IMR-90 (cell line): ENCODE results near the gene MPPED2. TPM values are rescaled to one million over a fixed set of nuclear protein-coding genes. Genes with fewer than 3 reads are reported as not detected.

Source experiments
- ATAC-seq: fragments of 200-7000 bp; cut with Tn5 transposase; 2 replicates; pipeline ENCODE4 v1.9.1; 2020; ENCODE audit warnings: low read depth, mild to moderate bottlenecking, moderate library complexity
- BruUV-seq: library from RNA; stranded (reverse); fragments of 400-500 nt; replicated peaks from 2 replicates; lab custom pipeline; 2021; lab: Mats Ljungman, UMichigan
- CTCF ChIA-PET: fragments of 300-600 bp; formaldehyde crosslinking; extraction: SDS; loops from one replicate; lab custom pipeline; 2021; ENCODE audit warnings: antibody characterized with exemption; lab: Yijun Ruan, JAX
- POLR2A ChIA-PET: fragments of 300-600 bp; sonication (Branson Sonifier 250); formaldehyde crosslinking; loops from one replicate; lab custom pipeline; 2022; ENCODE audit warnings: antibody characterized with exemption; ENCODE audit not compliant: unreplicated experiment; lab: Charles Lee
- DNase-seq: peaks from one replicate; pipeline ENCODE4 v3.0.0; 2013
- H2AFZ ChIP-seq: replicated peaks from 2 replicates; pipeline ENCODE3; 2013; ENCODE audit warnings: low read length, mild to moderate bottlenecking; ENCODE audit not compliant: poor library complexity
- H2AK5ac ChIP-seq: 2 replicates; pipeline ENCODE4 v1.6.1; 2013; ENCODE audit warnings: low read depth, low read length, inconsistent platforms
- H2AK9ac ChIP-seq: replicated peaks from 2 replicates; pipeline ENCODE3; 2013; ENCODE audit warnings: mild to moderate bottlenecking, low read depth, low read length, moderate library complexity; ENCODE audit not compliant: poor library complexity
- H2BK120ac ChIP-seq: 2 replicates; pipeline ENCODE4 v1.6.1; 2013; ENCODE audit warnings: low read depth, low read length, inconsistent platforms
- H2BK15ac ChIP-seq: 3 replicates; pipeline ENCODE4 v1.6.1; 2013; ENCODE audit warnings: low read depth, low read length, inconsistent platforms
- H2BK20ac ChIP-seq: 2 replicates; pipeline ENCODE4 v1.6.1; 2013; ENCODE audit warnings: low read depth, mild to moderate bottlenecking, inconsistent platforms, low read length, moderate library complexity
- H2BK5ac ChIP-seq: 2 replicates; pipeline ENCODE4 v1.6.1; 2013; ENCODE audit warnings: mild to moderate bottlenecking, low read depth, low read length, inconsistent platforms; ENCODE audit not compliant: poor library complexity, severe bottlenecking
- H3K14ac ChIP-seq: replicated peaks from 2 replicates; pipeline ENCODE4 v1.6.1; 2013; ENCODE audit warnings: low read depth, low read length, inconsistent platforms
- H3K18ac ChIP-seq: 2 replicates; pipeline ENCODE4 v1.6.1; 2013; ENCODE audit warnings: low read depth, low read length, control low read depth
- H3K23ac ChIP-seq: 2 replicates; pipeline ENCODE4 v1.6.1; 2013; ENCODE audit warnings: low read depth, low read length, inconsistent platforms
- H3K27ac ChIP-seq: 2 replicates; pipeline ENCODE4 v1.5.1; 2013; ENCODE audit warnings: mild to moderate bottlenecking, control low read depth, low read length; ENCODE audit not compliant: insufficient read depth
- H3K27me3 ChIP-seq: 2 replicates; pipeline ENCODE4 v1.6.1; 2013; ENCODE audit warnings: low read length; ENCODE audit not compliant: control insufficient read depth, insufficient read depth
- H3K36me3 ChIP-seq: 2 replicates; pipeline ENCODE4 v1.6.1; 2013; ENCODE audit warnings: low read length, mixed read lengths; ENCODE audit not compliant: control insufficient read depth, insufficient read depth
- H3K4ac ChIP-seq: 2 replicates; pipeline ENCODE4 v1.6.1; 2013; ENCODE audit warnings: low read depth, low read length, inconsistent platforms
- H3K4me1 ChIP-seq: 2 replicates; pipeline ENCODE4 v1.6.1; 2013; ENCODE audit warnings: low read length, mixed read lengths; ENCODE audit not compliant: control insufficient read depth, insufficient read depth
- H3K4me2 ChIP-seq: 2 replicates; pipeline ENCODE4 v1.6.1; 2013; ENCODE audit warnings: low read depth, mild to moderate bottlenecking, control low read depth, low read length, moderate library complexity
- H3K4me3 ChIP-seq: 2 replicates; pipeline ENCODE4 v1.5.1; 2013; ENCODE audit warnings: low read depth, mild to moderate bottlenecking, control low read depth, low read length, moderate library complexity; ENCODE audit not compliant: insufficient read depth
- H3K56ac ChIP-seq: 2 replicates; pipeline ENCODE4 v1.6.1; 2013; ENCODE audit warnings: low read length, inconsistent platforms; ENCODE audit not compliant: insufficient read depth; ENCODE audit errors: extremely low read depth
- H3K79me1 ChIP-seq, 2 experiments: 2 replicates each; pipeline ENCODE4 v1.6.1; 2013; ENCODE audit warnings: low read length in 2 of 2, inconsistent platforms in 1 of 2, low read depth in 1 of 2
- H3K9ac ChIP-seq: 2 replicates; pipeline ENCODE4 v1.6.1; 2013; ENCODE audit warnings: low read depth, low read length, control low read depth
- H3K9me1 ChIP-seq: 2 replicates; pipeline ENCODE4 v1.6.1; 2013; ENCODE audit warnings: low read length, inconsistent platforms; ENCODE audit not compliant: insufficient read depth
- H3K9me3 ChIP-seq: 2 replicates; pipeline ENCODE4 v1.6.1; 2013; ENCODE audit warnings: low read length; ENCODE audit not compliant: control insufficient read depth, insufficient read depth
- H4K20me1 ChIP-seq: 2 replicates; pipeline ENCODE4 v1.6.1; 2013; ENCODE audit warnings: low read length, inconsistent platforms; ENCODE audit not compliant: insufficient read depth
- H4K5ac ChIP-seq: 2 replicates; pipeline ENCODE4 v1.6.1; 2013; ENCODE audit warnings: mild to moderate bottlenecking, low read depth, low read length, control low read depth
- H4K8ac ChIP-seq, 2 experiments: 2 replicates each; pipeline ENCODE4 v1.6.1; 2013; ENCODE audit warnings: low read depth in 2 of 2, low read length in 2 of 2, control low read depth in 1 of 2, inconsistent platforms in 1 of 2
- H4K91ac ChIP-seq: 2 replicates; pipeline ENCODE4 v1.6.1; 2013; ENCODE audit warnings: low read depth, low read length, inconsistent platforms; ENCODE audit not compliant: insufficient read depth
- BHLHE40 ChIP-seq: fragments of 150-350 bp; IDR thresholded peaks from 2 replicates; pipeline ENCODE4 v1.6.1; 2016; ENCODE audit warnings: mild to moderate bottlenecking, low read depth, low read length
- CEBPB ChIP-seq: IDR thresholded peaks from 2 replicates; pipeline ENCODE4 v1.6.1; 2012; ENCODE audit warnings: low read depth, low read length, improper control_type of control experiment
- CHD1 ChIP-seq: IDR thresholded peaks from 2 replicates; pipeline ENCODE4 v1.6.1; 2012; ENCODE audit warnings: low read depth, low read length, improper control_type of control experiment
- CTCF ChIP-seq: conservative IDR thresholded peaks from 2 replicates; pipeline ENCODE4 v1.5.1; 2012; ENCODE audit warnings: mild to moderate bottlenecking, low read depth, low read length, improper control_type of control experiment
- ELK1 ChIP-seq: fragments of 150-350 bp; IDR thresholded peaks from 2 replicates; pipeline ENCODE4 v1.6.1; 2016; ENCODE audit warnings: low read depth, mild to moderate bottlenecking, low read length, moderate library complexity, borderline replicate concordance
- FOS ChIP-seq: fragments of 150-350 bp; IDR thresholded peaks from 2 replicates; pipeline ENCODE4 v1.6.1; 2016; ENCODE audit warnings: low read depth, low read length
- MAFK ChIP-seq: IDR thresholded peaks from 2 replicates; pipeline ENCODE4 v1.6.1; 2012; ENCODE audit warnings: low read depth, low read length, improper control_type of control experiment
- MAZ ChIP-seq: IDR thresholded peaks from 2 replicates; pipeline ENCODE4 v1.6.1; 2012; ENCODE audit warnings: low read depth, mild to moderate bottlenecking, low read length, improper control_type of control experiment, moderate library complexity, borderline replicate concordance
- MXI1 ChIP-seq: IDR thresholded peaks from 2 replicates; pipeline ENCODE4 v1.6.1; 2012; ENCODE audit warnings: low read depth, mild to moderate bottlenecking, low read length, moderate library complexity, borderline replicate concordance
- NFE2L2 ChIP-seq: fragments of 150-350 bp; IDR thresholded peaks from 2 replicates; pipeline ENCODE4 v1.6.1; 2016; ENCODE audit warnings: low read depth, mild to moderate bottlenecking, low read length
- POLR2A ChIP-seq: IDR thresholded peaks from 2 replicates; pipeline ENCODE4 v1.6.1; 2012; ENCODE audit warnings: mild to moderate bottlenecking, low read depth, low read length
- RAD21 ChIP-seq: IDR thresholded peaks from 2 replicates; pipeline ENCODE4 v1.6.1; 2012; ENCODE audit warnings: low read length, improper control_type of control experiment
- RCOR1 ChIP-seq: IDR thresholded peaks from 2 replicates; pipeline ENCODE4 v1.6.1; 2012; ENCODE audit warnings: mild to moderate bottlenecking, low read length, improper control_type of control experiment; ENCODE audit not compliant: insufficient replicate concordance
- RFX5 ChIP-seq: IDR thresholded peaks from 2 replicates; pipeline ENCODE4 v1.8.0; 2012; ENCODE audit warnings: low read depth, mild to moderate bottlenecking, low read length, moderate library complexity
- SMC3 ChIP-seq: fragments of 150-350 bp; IDR thresholded peaks from 2 replicates; pipeline ENCODE4 v1.6.1; 2016; ENCODE audit warnings: low read depth, mild to moderate bottlenecking, antibody characterized with exemption, low read length, moderate library complexity
- USF2 ChIP-seq: fragments of 150-350 bp; IDR thresholded peaks from 2 replicates; pipeline ENCODE4 v1.6.1; 2017; ENCODE audit warnings: mild to moderate bottlenecking, antibody characterized with exemption, low read length, low read depth
- WGBS, 2 experiments: methylation state at CpG; one replicate each; pipeline versions ENCODE4 v1.1.5 to v1.1.7; 2013; ENCODE audit warnings: missing lambda C conversion rate in 2 of 2; ENCODE audit not compliant: insufficient read length in 1 of 2; ENCODE audit errors: extremely low coverage in 2 of 2; 5-methylcytosine and 5-hydroxymethylcytosine counted together
- dilution Hi-C: fragments of 300-500 bp; cut with HindIII; formaldehyde crosslinking; loops from one replicate; pipeline ENCODE4 v1.14.3; 2018; ENCODE audit warnings: low sequenced_read_pairs; ENCODE audit not compliant: unreplicated experiment
- in situ Hi-C: fragments of 300-500 bp; cut with MboI; formaldehyde crosslinking; loops from 3 replicates; pipeline ENCODE4 v1.14.3; 2019; ENCODE audit warnings: low sequenced_read_pairs, inconsistent platforms, mixed read lengths
- intact Hi-C: fragments of 100-400 bp; cut with micrococcal nuclease; formaldehyde crosslinking; loops from 2 replicates; pipeline ENCODE4 v1.10.0; 2022
- polyA plus RNA-seq, 3 experiments: library from polyadenylated mRNA; depleted of rRNA; stranded (reverse); fragments of >200 nt; gene quantifications; 2 replicates each; pipeline ENCODE4 v1.2.3, GENCODE V29; 2012; ENCODE audit warnings: low replicate concordance in 1 of 3
- total RNA-seq: library from RNA; depleted of rRNA; stranded (reverse); fragments of >200 nt; gene quantifications from 2 replicates; pipeline ENCODE4 v1.2.3, GENCODE V29; 2012

MPPED2 gene
- total and polyA plus RNA-seq, 2 of the 4 experiments (the other 2 are of a cell fraction), result 0.10 TPM; not detected in 1

- dilution Hi-C loops (no loop called here), in situ Hi-C loops (no loop called here), intact Hi-C loops (no loop called here)
- H2BK15ac ChIP-seq, result no peak overlapping the region
- no peak overlapping the region for H2BK5ac ChIP-seq
- no peak overlapping the region for H2AK9ac ChIP-seq
- no peak overlapping the region for H4K91ac ChIP-seq
- no peak overlapping the region for H4K8ac ChIP-seq
- no peak overlapping the region for H3K27ac ChIP-seq
- H3K9me1 ChIP-seq, result no peaks in the 10 kb centered on the region
- H3K9me3 ChIP-seq, result no peaks in the 10 kb centered on the region
- no peak overlapping the region for H4K5ac ChIP-seq
- H3K18ac ChIP-seq, result no peak overlapping the region
- no peak overlapping the region for H2BK20ac ChIP-seq
- no peaks in the 10 kb centered on the region for H3K4me1 ChIP-seq
- H3K4me3 ChIP-seq, result no peak overlapping the region
- H3K36me3 ChIP-seq, result no peaks in the 10 kb centered on the region
- H3K27me3 ChIP-seq, result no peaks in the 10 kb centered on the region
- no peaks in the 10 kb centered on the region for H4K20me1 ChIP-seq
- H2BK120ac ChIP-seq, result no peak overlapping the region
- H2AFZ ChIP-seq, result no peak overlapping the region
- 17% methylated on average over 3 of the region's 13 CpGs; no CpG with 5 or more reads in 1 of the 2 experiments for WGBS, 2 experiments
- H3K23ac ChIP-seq, result no peak overlapping the region
- H3K56ac ChIP-seq, result no peak overlapping the region
- DNase-seq, result peak; percentile 1
- H3K79me1 ChIP-seq, result no peaks in the 10 kb centered on the region
- TF ChIP-seq MXI1 (no peak), ELK1 (no peak), RFX5 (no peak), MAFK (no peak), CEBPB (no peak), RAD21 (no peak), CTCF (no peak), RCOR1 (no peak), NFE2L2 (no peak), CHD1 (no peak), MAZ (no peak), FOS (no peak), BHLHE40 (no peak), POLR2A (no peak), SMC3 (no peak), USF2 (no peak)
- H3K14ac ChIP-seq, result no peak overlapping the region
- ChIA-PET POLR2A (no interaction called here), CTCF (no interaction called here)
- BruUV-seq, result no TSS peak
- no peak for ATAC-seq
- H3K4ac ChIP-seq, result no peak overlapping the region
- no peak overlapping the region; the same call in 1 of the 2 replicates for H3K4me2 ChIP-seq
- no peak overlapping the region for H3K9ac ChIP-seq
- no peak overlapping the region for H2AK5ac ChIP-seq
Measured at GRCh38 chr11:30635401-30635989, 49.3 kb upstream of the MPPED2 start.
